Endothelial cell of umbilical vein (primary cell): Measurements from ENCODE around the gene MYCL. TPM values are rescaled to one million over a fixed set of nuclear protein-coding genes. Genes with fewer than 3 reads are reported as not detected.

Source experiments
- BruUV-seq: library from RNA; stranded (reverse); fragments of 400-500 nt; replicated peaks from 2 replicates; lab custom pipeline; 2021; lab: Mats Ljungman, UMichigan
- CTCF ChIA-PET: fragments of 300-600, 350-600 bp; sonication (Branson Sonifier 250); formaldehyde crosslinking; loops from one replicate; lab custom pipeline; 2021; ENCODE audit warnings: antibody characterized with exemption, inconsistent platforms; lab: Charles Lee
- POLR2A ChIA-PET: fragments of 300-600, 350-600 bp; sonication (Branson Sonifier 250); formaldehyde crosslinking; loops from one replicate; lab custom pipeline; 2021; ENCODE audit warnings: antibody characterized with exemption, inconsistent platforms; lab: Charles Lee
- DNase-seq: peaks from one replicate; pipeline ENCODE4 v3.0.0-alpha.2; 2011; ENCODE audit warnings: low read depth, low spot score
- FAIRE-seq: peaks from 2 replicates; lab custom pipeline; 2011; peaks lifted over from hg19 to GRCh38; lab: Jason Lieb, UNC
- H2AFZ ChIP-seq: 2 replicates; pipeline ENCODE4 v1.6.0; 2012; ENCODE audit warnings: low read depth, low read length, control low read depth, inconsistent platforms
- H3K27ac ChIP-seq: 2 replicates; pipeline ENCODE4 v1.5.1; 2011; ENCODE audit warnings: low read depth, mild to moderate bottlenecking, control low read depth, low read length, moderate library complexity; ENCODE audit not compliant: insufficient read depth
- H3K27me3 ChIP-seq, 2 experiments: 2 replicates each; pipeline versions ENCODE4 v1.6.0 to v1.6.1; 2011; ENCODE audit warnings: low read length in 2 of 2, mixed read lengths in 1 of 2; ENCODE audit not compliant: control insufficient read depth in 2 of 2, insufficient read depth in 2 of 2
- H3K36me3 ChIP-seq, 2 experiments: 2 replicates in 1 of 2; 3 replicates in 1 of 2; pipeline ENCODE4 v1.5.1; 2011; ENCODE audit warnings: low read length in 2 of 2, mild to moderate bottlenecking in 1 of 2, moderate library complexity in 1 of 2; ENCODE audit not compliant: control insufficient read depth in 2 of 2, insufficient read depth in 2 of 2; ENCODE audit errors: extremely low read depth in 1 of 2
- H3K4me1 ChIP-seq: 3 replicates; pipeline ENCODE4 v1.5.1; 2011; ENCODE audit warnings: mild to moderate bottlenecking, low read length; ENCODE audit not compliant: control insufficient read depth, insufficient read depth; ENCODE audit errors: extremely low read depth
- H3K4me2 ChIP-seq: 2 replicates; pipeline ENCODE4 v1.6.1; 2011; ENCODE audit warnings: low read length, control low read depth, mixed read lengths; ENCODE audit not compliant: insufficient read depth
- H3K4me3 ChIP-seq, 3 experiments: fragments of 200-600 bp in 1 of 3; sonication (generic), shearing (Covaris generic) in 1 of 3; replicated peaks in 1 of 3; 2 replicates each; pipeline ENCODE4 v1.5.1; 2011 to 2016; ENCODE audit warnings: control low read depth in 3 of 3, low read length in 3 of 3, mild to moderate bottlenecking in 2 of 3, inconsistent platforms in 1 of 3, low read depth in 1 of 3, moderate library complexity in 1 of 3; ENCODE audit not compliant: insufficient read depth in 1 of 3
- H3K79me2 ChIP-seq: 2 replicates; pipeline ENCODE4 v1.6.0; 2012; ENCODE audit warnings: low read length, inconsistent platforms; ENCODE audit not compliant: control insufficient read depth, insufficient read depth
- H3K9ac ChIP-seq: replicated peaks from 2 replicates; pipeline ENCODE3; 2011; ENCODE audit warnings: low read length, control low read depth; ENCODE audit not compliant: insufficient read depth; ENCODE audit errors: extremely low read depth
- H3K9me1 ChIP-seq: replicated peaks from 3 replicates; pipeline ENCODE4 v1.6.0; 2011; ENCODE audit warnings: mild to moderate bottlenecking, low read length; ENCODE audit not compliant: control insufficient read depth, insufficient read depth; ENCODE audit errors: extremely low read depth
- H3K9me3 ChIP-seq: replicated peaks from 2 replicates; pipeline ENCODE4 v1.5.1; 2012; ENCODE audit warnings: low read length, inconsistent platforms; ENCODE audit not compliant: control insufficient read depth, insufficient read depth
- H4K20me1 ChIP-seq: replicated peaks from 2 replicates; pipeline ENCODE3; 2011; ENCODE audit warnings: mild to moderate bottlenecking, low read length; ENCODE audit not compliant: control insufficient read depth, insufficient read depth; ENCODE audit errors: extremely low read depth
- EZH2 ChIP-seq: IDR thresholded peaks from 2 replicates; pipeline ENCODE4 v1.6.1; 2012; ENCODE audit warnings: borderline replicate concordance, low read depth, mild to moderate bottlenecking, moderate library complexity, low read length, inconsistent platforms; ENCODE audit not compliant: severe bottlenecking
- FOS ChIP-seq: IDR thresholded peaks from 2 replicates; pipeline ENCODE4 v1.6.1; 2011; ENCODE audit warnings: mild to moderate bottlenecking, low read length, moderate library complexity, borderline replicate concordance; ENCODE audit not compliant: insufficient read depth
- GATA2 ChIP-seq: IDR thresholded peaks from 2 replicates; pipeline ENCODE4 v1.7.0; 2011; ENCODE audit warnings: low read depth, mild to moderate bottlenecking, moderate library complexity, mixed read lengths, low read length; ENCODE audit not compliant: insufficient read length, insufficient read depth
- JUN ChIP-seq: IDR thresholded peaks from 2 replicates; pipeline ENCODE4 v1.6.1; 2011; ENCODE audit warnings: borderline replicate concordance, low read depth; ENCODE audit not compliant: insufficient read length, insufficient read depth
- MAX ChIP-seq: IDR thresholded peaks from 2 replicates; pipeline ENCODE4 v1.6.1; 2011; ENCODE audit not compliant: insufficient read depth, insufficient read length
- MYC ChIP-seq: IDR thresholded peaks from one replicate; pipeline ENCODE4 v1.6.1; 2011; ENCODE audit warnings: mild to moderate bottlenecking, low read depth, low read length
- POLR2A ChIP-seq: IDR thresholded peaks from 2 replicates; pipeline ENCODE4 v1.6.1; 2012; ENCODE audit warnings: low read depth, mild to moderate bottlenecking, control low read depth, low read length
- POLR2AphosphoS5 ChIP-seq: IDR thresholded peaks from 2 replicates; pipeline ENCODE4 v1.6.1; 2012; ENCODE audit warnings: low read depth, mild to moderate bottlenecking, control low read depth, low read length, moderate library complexity; ENCODE audit not compliant: insufficient read depth
- dilution Hi-C: fragments of 300-500 bp; cut with MboI; formaldehyde crosslinking; loops from one replicate; pipeline ENCODE4 v1.15.0; 2019; ENCODE audit warnings: low sequenced_read_pairs; ENCODE audit not compliant: extremely low pct_ligation_motif_present
- intact Hi-C: fragments of 100-400 bp; cut with micrococcal nuclease; formaldehyde crosslinking; loops from one replicate; pipeline ENCODE4 v1.10.0; 2022
- polyA plus RNA-seq, 4 experiments: library from polyadenylated mRNA; depleted of rRNA in 3 of 4; stranded (reverse) in 3 of 4; unstranded in 1 of 4; fragments of >200 nt; gene quantifications; 2 replicates each; pipeline versions ENCODE4 v1.2.1 to v1.2.3, GENCODE V29; 2011 to 2012; ENCODE audit warnings: missing spikeins in 1 of 4
- total RNA-seq: library from RNA; stranded (reverse); gene quantifications from 2 replicates; pipeline ENCODE4 v1.2.3, GENCODE V29; 2021
- TF ChIP-seq, protein P1 (sequence below), 2 donors: IDR thresholded peaks; 1 replicate in 1 of 2; 2 replicates in 1 of 2; pipeline ENCODE4 v1.5.1; 2011; ENCODE audit warnings: low read length in 2 of 2, mild to moderate bottlenecking in 2 of 2, moderate library complexity in 2 of 2, control low read depth in 1 of 2, inconsistent platforms in 1 of 2, low read depth in 1 of 2; ENCODE audit not compliant: insufficient read depth in 1 of 2; ENCODE audit errors: extremely low read depth in 1 of 2

Gene MYCL
- total and polyA plus RNA-seq, 2 donors (not counting 3 experiments of a cell fraction or from before 2014, with no cell fraction given) = 1.3 to 2.1 TPM

- H3K9ac ChIP-seq = no peak overlapping the region
- ChIA-PET CTCF (no interaction called here), POLR2A (no interaction called here)
- no peak overlapping the region for H3K4me2 ChIP-seq
- intact Hi-C loops = no loop called here
- H4K20me1 ChIP-seq = no peaks in the 10 kb centered on the region
- peaks cover 10% of the 10 kb centered on the region for H3K4me1 ChIP-seq
- no peak overlapping the region for H3K4me3 ChIP-seq
- H3K27ac ChIP-seq = no peak overlapping the region
- no peaks in the 10 kb centered on the region for H3K9me3 ChIP-seq
- no peaks in the 10 kb centered on the region for H3K9me1 ChIP-seq
- FAIRE-seq (no peak), DNase-seq (no peak)
- TF ChIP-seq POLR2AphosphoS5 = no peak
- TF ChIP-seq JUN = no peak
- no peak for TF ChIP-seq FOS
- TF ChIP-seq, protein P1, sequence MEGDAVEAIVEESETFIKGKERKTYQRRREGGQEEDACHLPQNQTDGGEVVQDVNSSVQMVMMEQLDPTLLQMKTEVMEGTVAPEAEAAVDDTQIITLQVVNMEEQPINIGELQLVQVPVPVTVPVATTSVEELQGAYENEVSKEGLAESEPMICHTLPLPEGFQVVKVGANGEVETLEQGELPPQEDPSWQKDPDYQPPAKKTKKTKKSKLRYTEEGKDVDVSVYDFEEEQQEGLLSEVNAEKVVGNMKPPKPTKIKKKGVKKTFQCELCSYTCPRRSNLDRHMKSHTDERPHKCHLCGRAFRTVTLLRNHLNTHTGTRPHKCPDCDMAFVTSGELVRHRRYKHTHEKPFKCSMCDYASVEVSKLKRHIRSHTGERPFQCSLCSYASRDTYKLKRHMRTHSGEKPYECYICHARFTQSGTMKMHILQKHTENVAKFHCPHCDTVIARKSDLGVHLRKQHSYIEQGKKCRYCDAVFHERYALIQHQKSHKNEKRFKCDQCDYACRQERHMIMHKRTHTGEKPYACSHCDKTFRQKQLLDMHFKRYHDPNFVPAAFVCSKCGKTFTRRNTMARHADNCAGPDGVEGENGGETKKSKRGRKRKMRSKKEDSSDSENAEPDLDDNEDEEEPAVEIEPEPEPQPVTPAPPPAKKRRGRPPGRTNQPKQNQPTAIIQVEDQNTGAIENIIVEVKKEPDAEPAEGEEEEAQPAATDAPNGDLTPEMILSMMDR (IDR thresholded peaks at IDR 0.05; ENCODE audit: extremely low read depth in 1 of 2, insufficient read depth in 1 of 2, low read depth in 1 of 2, low read length in 2 of 2) = no peak
- TF ChIP-seq EZH2 = no peak
- no peak for TF ChIP-seq GATA2
- no peak for TF ChIP-seq MYC
- no peak for TF ChIP-seq POLR2A
- no peak for TF ChIP-seq MAX
- no peaks in the 10 kb centered on the region for H3K27me3 ChIP-seq
- no TSS peak for BruUV-seq
- H3K36me3 ChIP-seq = no peaks in the 10 kb centered on the region
- dilution Hi-C loops = no loop called here
- peaks cover 89% of the 10 kb centered on the region for H3K79me2 ChIP-seq
- H2AFZ ChIP-seq = no peak overlapping the region
Measured at GRCh38 chr1:39877980-39878956, 23.4 kb downstream of the MYCL start.
